K562 (cell line): ENCODE data around the gene BMPER. TPM values are rescaled to one million over a fixed set of nuclear protein-coding genes. Genes with fewer than 3 reads are reported as not detected.

Source experiments
- DMBX1 ChIP-seq: fragments of 250-450 bp; sonication (Bioruptor Pico); IDR thresholded peaks from 2 replicates; pipeline ENCODE4 v1.8.0; 2022; ENCODE audit warnings: inconsistent platforms, mild to moderate bottlenecking, moderate library complexity, borderline replicate concordance
- ELF2 ChIP-seq: fragments of 250-450 bp; sonication (Bioruptor Pico); IDR thresholded peaks from 2 replicates; pipeline ENCODE4 v1.5.0; 2021; ENCODE audit warnings: mild to moderate bottlenecking
- MCM3 ChIP-seq: fragments of 450-650 bp; IDR thresholded peaks from 2 replicates; pipeline ENCODE4 v1.6.1; 2016
- MGA ChIP-seq: fragments of 450-650 bp; IDR thresholded peaks from 2 replicates; pipeline ENCODE4 v1.6.1; 2016; ENCODE audit warnings: mild to moderate bottlenecking, moderate library complexity
- MLX ChIP-seq, 2 experiments: fragments of 450-650 bp in 1 of 2; sonication (generic) in 1 of 2; formaldehyde crosslinking; conservative IDR thresholded peaks; 2 replicates each; pipeline versions ENCODE4 v1.4.0 to v1.8.1; 2020 to 2022; ENCODE audit warnings: mild to moderate bottlenecking in 1 of 2, missing genetic modification reagents in 1 of 2
- NFIX ChIP-seq: fragments of 250-450 bp; sonication (Bioruptor Pico); IDR thresholded peaks from 2 replicates; pipeline ENCODE4 v1.4.0; 2020; ENCODE audit warnings: low read depth, mild to moderate bottlenecking, moderate library complexity
- TSC22D4 ChIP-seq: fragments of 450-650 bp; IDR thresholded peaks from 2 replicates; pipeline ENCODE4 v1.6.1; 2016; ENCODE audit warnings: missing genetic modification characterization, missing biosample characterization, control low read depth
- ZHX1 ChIP-seq: fragments of 150-350 bp; conservative IDR thresholded peaks from 2 replicates; pipeline ENCODE4 v1.6.1; 2014; ENCODE audit warnings: low read length
- ZNF668 ChIP-seq: fragments of 250-450 bp; sonication (Bioruptor Pico); IDR thresholded peaks from 2 replicates; pipeline ENCODE4 v1.8.0; 2022; ENCODE audit warnings: mild to moderate bottlenecking, inconsistent platforms
- polyA plus RNA-seq, 8 experiments: library from polyadenylated mRNA; depleted of rRNA in 4 of 8; stranded (reverse) in 5 of 8; unstranded in 3 of 8; fragments of >200 nt; fragmentation: Nextera tagmentation in 2 of 8; fragmentation: Illumina TruSeq in 1 of 8; extraction: Ambion mirVana in 2 of 8; extraction: Trizol in 1 of 8; gene quantifications; 2 replicates each; pipeline versions ENCODE4 v1.2.1 to v1.2.3, GENCODE V29; 2011 to 2014; ENCODE audit warnings: inconsistent platforms in 1 of 8, missing spikeins in 1 of 8
- total RNA-seq, 7 experiments: library from RNA; depleted of rRNA in 6 of 7; stranded (reverse); fragments of >200 nt in 6 of 7; fragmentation: Illumina TruSeq in 2 of 7; extraction: Trizol in 2 of 7; gene quantifications; 2 replicates each; pipeline versions ENCODE4 v1.2.1 to v1.2.3, GENCODE V29; 2011 to 2021; ENCODE audit warnings: low replicate concordance in 1 of 7
- TF ChIP-seq, protein P1 (sequence below): fragments of 450-650 bp; formaldehyde crosslinking; IDR thresholded peaks from 2 replicates; pipeline ENCODE4 v1.4.0; 2020; ENCODE audit warnings: mild to moderate bottlenecking, moderate library complexity

The BMPER gene
- total and polyA plus RNA-seq, 9 of the 15 experiments (the other 6 are each of a cell fraction or from before 2014, with no cell fraction given), result not detected

- TF ChIP-seq, protein P1, sequence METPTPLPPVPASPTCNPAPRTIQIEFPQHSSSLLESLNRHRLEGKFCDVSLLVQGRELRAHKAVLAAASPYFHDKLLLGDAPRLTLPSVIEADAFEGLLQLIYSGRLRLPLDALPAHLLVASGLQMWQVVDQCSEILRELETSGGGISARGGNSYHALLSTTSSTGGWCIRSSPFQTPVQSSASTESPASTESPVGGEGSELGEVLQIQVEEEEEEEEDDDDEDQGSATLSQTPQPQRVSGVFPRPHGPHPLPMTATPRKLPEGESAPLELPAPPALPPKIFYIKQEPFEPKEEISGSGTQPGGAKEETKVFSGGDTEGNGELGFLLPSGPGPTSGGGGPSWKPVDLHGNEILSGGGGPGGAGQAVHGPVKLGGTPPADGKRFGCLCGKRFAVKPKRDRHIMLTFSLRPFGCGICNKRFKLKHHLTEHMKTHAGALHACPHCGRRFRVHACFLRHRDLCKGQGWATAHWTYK, result no peak
- TF ChIP-seq ELF2 (CRISPR knock-in tag) (no peak), DMBX1 (CRISPR knock-in tag) (no peak), ZNF668 (CRISPR knock-in tag) (no peak), MLX (CRISPR knock-in tag; conservative IDR thresholded peaks at IDR 0.05) (no peak), MGA (no peak), ZHX1 (no peak), NFIX (CRISPR knock-in tag) (no peak), MCM3 (no peak), TSC22D4 (tag) (no peak)
- TF ChIP-seq, all 486 proteins: peak for 0
Observed at GRCh38 chr7:33928986-33929385, 23.6 kb downstream of the BMPER start (continued).
